Fibroblast of mammary gland (primary cell): ENCODE data around the gene ANAPC2.

Source experiments
- DNase-seq: peaks from one replicate; pipeline ENCODE4 v3.0.0-alpha.2; 2010; ENCODE audit warnings: low read depth
- H3K4me3 ChIP-seq: 2 replicates; pipeline ENCODE4 v1.5.1; 2011; ENCODE audit warnings: low read depth, mild to moderate bottlenecking, low read length, moderate library complexity; ENCODE audit not compliant: control insufficient read depth
- TF ChIP-seq, protein P1 (sequence below): conservative IDR thresholded peaks from 2 replicates; pipeline ENCODE4 v1.5.1; 2011; ENCODE audit warnings: low read depth, low read length, inconsistent platforms; ENCODE audit not compliant: control insufficient read depth, insufficient read depth

The ANAPC2 gene

GRCh38 chr9:137168904-137169856 lies 19.2 kb downstream of the ANAPC2 start:
- DNase-seq: peak; percentile 30
- H3K4me3 ChIP-seq: no peak overlapping the region
- TF ChIP-seq, protein P1, sequence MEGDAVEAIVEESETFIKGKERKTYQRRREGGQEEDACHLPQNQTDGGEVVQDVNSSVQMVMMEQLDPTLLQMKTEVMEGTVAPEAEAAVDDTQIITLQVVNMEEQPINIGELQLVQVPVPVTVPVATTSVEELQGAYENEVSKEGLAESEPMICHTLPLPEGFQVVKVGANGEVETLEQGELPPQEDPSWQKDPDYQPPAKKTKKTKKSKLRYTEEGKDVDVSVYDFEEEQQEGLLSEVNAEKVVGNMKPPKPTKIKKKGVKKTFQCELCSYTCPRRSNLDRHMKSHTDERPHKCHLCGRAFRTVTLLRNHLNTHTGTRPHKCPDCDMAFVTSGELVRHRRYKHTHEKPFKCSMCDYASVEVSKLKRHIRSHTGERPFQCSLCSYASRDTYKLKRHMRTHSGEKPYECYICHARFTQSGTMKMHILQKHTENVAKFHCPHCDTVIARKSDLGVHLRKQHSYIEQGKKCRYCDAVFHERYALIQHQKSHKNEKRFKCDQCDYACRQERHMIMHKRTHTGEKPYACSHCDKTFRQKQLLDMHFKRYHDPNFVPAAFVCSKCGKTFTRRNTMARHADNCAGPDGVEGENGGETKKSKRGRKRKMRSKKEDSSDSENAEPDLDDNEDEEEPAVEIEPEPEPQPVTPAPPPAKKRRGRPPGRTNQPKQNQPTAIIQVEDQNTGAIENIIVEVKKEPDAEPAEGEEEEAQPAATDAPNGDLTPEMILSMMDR: no peak

DNA sequence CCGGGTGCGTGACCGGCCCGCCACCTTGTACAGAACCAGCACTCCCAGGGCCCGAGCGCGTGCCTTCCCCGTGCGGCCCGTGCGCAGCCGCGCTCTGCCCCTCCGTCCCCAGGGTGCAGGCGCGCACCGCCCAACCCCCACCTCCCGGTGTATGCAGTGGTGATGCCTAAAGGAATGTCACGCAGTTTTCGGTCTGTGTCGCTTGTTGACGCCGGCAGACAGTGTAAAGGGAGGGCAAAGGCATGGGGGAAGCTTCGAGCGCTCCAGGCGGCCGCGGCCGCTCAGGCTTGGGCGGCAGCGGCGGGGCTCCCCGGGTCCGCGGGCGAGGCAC lies 19.8 kb downstream of the ANAPC2 start:
- no peak for DNase-seq
- no peak overlapping the region for H3K4me3 ChIP-seq
- TF ChIP-seq, protein P1: no peak

DNA sequence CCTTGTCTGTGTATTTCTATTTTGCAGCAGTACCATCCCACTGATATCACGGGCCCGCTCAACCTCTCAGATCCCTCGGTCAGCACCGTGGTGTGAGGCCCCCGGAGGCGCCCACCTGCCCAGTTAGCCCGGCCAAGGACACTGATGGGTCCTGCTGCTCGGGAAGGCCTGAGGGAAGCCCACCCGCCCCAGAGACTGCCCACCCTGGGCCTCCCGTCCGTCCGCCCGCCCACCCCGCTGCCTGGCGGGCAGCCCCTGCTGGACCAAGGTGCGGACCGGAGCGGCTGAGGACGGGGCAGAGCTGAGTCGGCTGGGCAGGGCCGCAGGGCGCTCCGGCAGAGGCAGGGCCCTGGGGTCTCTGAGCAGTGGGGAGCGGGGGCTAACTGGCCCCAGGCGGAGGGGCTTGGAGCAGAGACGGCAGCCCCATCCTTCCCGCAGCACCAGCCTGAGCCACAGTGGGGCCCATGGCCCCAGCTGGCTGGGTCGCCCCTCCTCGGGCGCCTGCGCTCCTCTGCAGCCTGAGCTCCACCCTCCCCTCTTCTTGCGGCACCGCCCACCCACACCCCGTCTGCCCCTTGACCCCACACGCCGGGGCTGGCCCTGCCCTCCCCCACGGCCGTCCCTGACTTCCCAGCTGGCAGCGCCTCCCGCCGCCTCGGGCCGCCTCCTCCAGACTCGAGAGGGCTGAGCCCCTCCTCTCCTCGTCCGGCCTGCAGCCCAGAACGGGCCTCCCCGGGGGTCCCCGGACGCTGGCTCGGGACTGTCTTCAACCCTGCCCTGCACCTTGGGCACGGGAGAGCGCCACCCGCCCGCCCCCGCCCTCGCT lies 20.4 kb downstream of the ANAPC2 start:
- DNase-seq: no peak
- TF ChIP-seq, protein P1: no peak
- no peak overlapping the region for H3K4me3 ChIP-seq

DNA sequence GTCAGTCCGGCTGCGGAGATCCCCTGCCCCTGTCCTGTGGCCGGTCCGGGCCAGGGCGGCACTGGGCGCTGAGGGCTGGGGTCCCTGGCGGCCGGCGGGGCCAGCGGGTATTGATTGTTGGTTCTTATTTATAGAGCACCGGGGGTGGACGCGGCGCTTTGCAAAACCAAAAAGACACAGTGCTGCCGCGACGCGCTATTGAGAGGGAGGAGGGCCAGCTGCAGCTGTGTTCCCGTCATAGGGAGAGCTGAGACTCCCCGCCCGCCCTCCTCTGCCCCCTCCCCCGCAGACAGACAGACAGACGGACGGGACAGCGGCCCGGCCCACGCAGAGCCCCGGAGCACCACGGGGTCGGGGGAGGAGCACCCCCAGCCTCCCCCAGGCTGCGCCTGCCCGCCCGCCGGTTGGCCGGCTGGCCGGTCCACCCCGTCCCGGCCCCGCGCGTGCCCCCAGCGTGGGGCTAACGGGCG lies 21.0 kb downstream of the ANAPC2 start:
- TF ChIP-seq, protein P1: no peak
- no peak for DNase-seq
- no peak overlapping the region for H3K4me3 ChIP-seq

DNA sequence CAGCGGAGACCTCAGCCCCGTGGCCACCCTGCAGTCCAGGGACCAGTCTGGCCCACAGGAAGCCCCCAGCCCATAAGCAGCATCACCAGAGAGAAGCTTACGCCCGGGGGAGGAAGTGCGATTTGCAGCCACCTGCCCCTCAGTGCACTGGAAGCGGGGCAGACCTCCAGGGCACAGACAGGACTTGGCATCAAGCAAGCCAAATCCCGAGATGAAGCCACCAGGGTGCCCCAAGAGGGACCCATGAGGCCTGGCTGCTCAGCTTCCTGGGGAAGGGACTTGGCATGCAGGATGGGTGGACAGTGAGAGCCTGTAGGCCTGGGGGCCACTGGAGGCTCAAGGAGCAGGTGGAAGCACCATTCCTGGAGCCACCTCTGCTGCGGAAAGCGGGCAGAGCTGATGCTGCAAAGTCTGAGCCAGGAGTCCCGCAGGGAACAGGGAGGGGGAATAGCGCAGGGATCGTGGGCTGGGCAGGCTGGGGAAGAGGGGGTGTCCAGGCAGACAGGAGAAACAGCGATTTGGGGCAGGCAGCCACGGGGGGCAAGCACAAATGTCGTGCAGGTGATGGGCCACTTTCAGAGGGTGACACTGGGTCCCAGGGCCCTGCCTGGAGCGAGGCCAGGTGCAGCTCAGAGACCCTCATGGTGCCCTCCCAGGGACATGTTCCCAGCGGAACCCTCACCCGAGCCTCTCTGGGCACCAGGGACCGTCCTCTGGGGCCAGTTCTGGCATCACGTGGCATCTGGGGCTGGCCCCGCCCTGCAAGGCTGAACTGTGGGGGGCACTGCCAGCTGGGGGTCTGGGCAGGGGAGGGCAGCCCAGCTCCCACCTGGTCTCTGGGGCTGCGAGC lies 21.8 kb downstream of the ANAPC2 start:
- TF ChIP-seq, protein P1: no peak
- DNase-seq: no peak
- no peak overlapping the region for H3K4me3 ChIP-seq

- no peak for DNase-seq
- H3K4me3 ChIP-seq: no peak overlapping the region
- TF ChIP-seq, protein P1: no peak
Observed at GRCh38 chr9:137165250-137165836, 23.0 kb downstream of the ANAPC2 start.
